Chondrocyte (in vitro differentiated cells): ENCODE data around the gene MYO7A. TPM values are rescaled to one million over a fixed set of nuclear protein-coding genes. Genes with fewer than 3 reads are reported as not detected.

ENCODE experiments used
- DNase-seq: peaks from one replicate; pipeline ENCODE4 v3.0.0; 2021; ENCODE audit warnings: mixed read lengths, low spot score
- H3K27ac Mint-ChIP-seq: one replicate; pipeline ENCODE4 v1.8.0; 2021; ENCODE audit warnings: mild to moderate bottlenecking, moderate library complexity, mixed read lengths; ENCODE audit not compliant: unreplicated experiment
- H3K27me3 Mint-ChIP-seq: 2 replicates; pipeline ENCODE4 v1.8.0; 2021; ENCODE audit warnings: low read depth, mixed read lengths
- H3K36me3 Mint-ChIP-seq: 2 replicates; pipeline ENCODE4 v1.8.0; 2021; ENCODE audit warnings: low read depth, mixed read lengths
- H3K4me1 Mint-ChIP-seq: 2 replicates; pipeline ENCODE4 v1.8.0; 2021; ENCODE audit warnings: low read depth, mild to moderate bottlenecking, mixed read lengths
- H3K4me3 Mint-ChIP-seq: one replicate; pipeline ENCODE4 v1.8.0; 2021; ENCODE audit warnings: mild to moderate bottlenecking, moderate library complexity, mixed read lengths; ENCODE audit not compliant: unreplicated experiment
- H3K9me3 Mint-ChIP-seq: 2 replicates; pipeline ENCODE4 v1.8.0; 2021; ENCODE audit warnings: low read depth, mixed read lengths
- total RNA-seq: library from RNA; stranded (reverse); gene quantifications from 3 replicates; pipeline ENCODE4 v1.2.1, GENCODE V29; 2021
- TF ChIP-seq, protein P1 (sequence below): fragments of 200-600 bp; sonication (generic); IDR thresholded peaks from 2 replicates; pipeline ENCODE4 v1.5.0; 2021; ENCODE audit warnings: antibody characterized with exemption, mild to moderate bottlenecking, moderate library complexity

The MYO7A gene
- total RNA-seq, 1 donor from 2014 or later, result not detected

- peaks cover 10% of the 10 kb centered on the region for H3K27me3 Mint-ChIP-seq
- TF ChIP-seq, protein P1, sequence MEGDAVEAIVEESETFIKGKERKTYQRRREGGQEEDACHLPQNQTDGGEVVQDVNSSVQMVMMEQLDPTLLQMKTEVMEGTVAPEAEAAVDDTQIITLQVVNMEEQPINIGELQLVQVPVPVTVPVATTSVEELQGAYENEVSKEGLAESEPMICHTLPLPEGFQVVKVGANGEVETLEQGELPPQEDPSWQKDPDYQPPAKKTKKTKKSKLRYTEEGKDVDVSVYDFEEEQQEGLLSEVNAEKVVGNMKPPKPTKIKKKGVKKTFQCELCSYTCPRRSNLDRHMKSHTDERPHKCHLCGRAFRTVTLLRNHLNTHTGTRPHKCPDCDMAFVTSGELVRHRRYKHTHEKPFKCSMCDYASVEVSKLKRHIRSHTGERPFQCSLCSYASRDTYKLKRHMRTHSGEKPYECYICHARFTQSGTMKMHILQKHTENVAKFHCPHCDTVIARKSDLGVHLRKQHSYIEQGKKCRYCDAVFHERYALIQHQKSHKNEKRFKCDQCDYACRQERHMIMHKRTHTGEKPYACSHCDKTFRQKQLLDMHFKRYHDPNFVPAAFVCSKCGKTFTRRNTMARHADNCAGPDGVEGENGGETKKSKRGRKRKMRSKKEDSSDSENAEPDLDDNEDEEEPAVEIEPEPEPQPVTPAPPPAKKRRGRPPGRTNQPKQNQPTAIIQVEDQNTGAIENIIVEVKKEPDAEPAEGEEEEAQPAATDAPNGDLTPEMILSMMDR, result no peak
- no peaks in the 10 kb centered on the region for H3K4me1 Mint-ChIP-seq
- DNase-seq, result peak; percentile 72
- H3K9me3 Mint-ChIP-seq, result no peaks in the 10 kb centered on the region
- no peak overlapping the region for H3K27ac Mint-ChIP-seq
- H3K36me3 Mint-ChIP-seq, result no peaks in the 10 kb centered on the region
- no peak overlapping the region for H3K4me3 Mint-ChIP-seq
Measured at GRCh38 chr11:77183431-77183984, 55.5 kb downstream of the MYO7A start.

- no peaks in the 10 kb centered on the region for H3K4me1 Mint-ChIP-seq
Measured at GRCh38 chr11:77184136-77184860, 56.3 kb downstream of the MYO7A start.

DNA sequence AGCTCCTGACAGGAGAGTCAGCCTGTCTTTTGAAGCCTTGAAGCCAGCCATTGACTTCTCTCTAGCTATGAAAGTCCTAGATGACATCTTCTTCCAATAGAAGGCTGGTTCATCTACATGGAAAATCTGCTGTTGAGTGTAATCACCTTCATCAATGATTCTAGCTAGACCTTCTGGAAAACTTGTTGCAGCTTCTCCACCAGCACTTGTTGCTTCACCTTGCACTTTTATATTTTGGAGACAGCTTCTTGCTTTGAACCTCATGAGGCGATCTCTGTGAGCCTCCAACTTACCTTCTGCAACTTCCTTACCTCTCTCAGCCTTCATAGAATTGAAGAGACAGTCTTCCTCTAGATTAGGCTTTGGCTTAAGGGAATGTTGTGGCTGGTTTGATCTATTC, 58.3 kb downstream of the MYO7A start:
- Mint-ChIP-seq H3K27me3 (peaks cover 10% of the 10 kb centered on the region), H3K36me3 (no peaks in the 10 kb centered on the region), H3K4me1 (no peaks in the 10 kb centered on the region), H3K9me3 (no peaks in the 10 kb centered on the region), H3K4me3 (no peak overlapping the region), H3K27ac (no peak overlapping the region)
- no peak for DNase-seq
- TF ChIP-seq, protein P1, result no peak

More at GRCh38 chr11:77184136-77184860, 56.3 kb downstream of the MYO7A start:
- H3K27ac Mint-ChIP-seq, result no peak overlapping the region
- TF ChIP-seq, protein P1, result no peak
- H3K27me3 Mint-ChIP-seq, result peaks cover 10% of the 10 kb centered on the region
- H3K9me3 Mint-ChIP-seq, result no peaks in the 10 kb centered on the region
- peak; percentile 72 for DNase-seq
- no peak overlapping the region for H3K4me3 Mint-ChIP-seq
- no peaks in the 10 kb centered on the region for H3K36me3 Mint-ChIP-seq

DNA sequence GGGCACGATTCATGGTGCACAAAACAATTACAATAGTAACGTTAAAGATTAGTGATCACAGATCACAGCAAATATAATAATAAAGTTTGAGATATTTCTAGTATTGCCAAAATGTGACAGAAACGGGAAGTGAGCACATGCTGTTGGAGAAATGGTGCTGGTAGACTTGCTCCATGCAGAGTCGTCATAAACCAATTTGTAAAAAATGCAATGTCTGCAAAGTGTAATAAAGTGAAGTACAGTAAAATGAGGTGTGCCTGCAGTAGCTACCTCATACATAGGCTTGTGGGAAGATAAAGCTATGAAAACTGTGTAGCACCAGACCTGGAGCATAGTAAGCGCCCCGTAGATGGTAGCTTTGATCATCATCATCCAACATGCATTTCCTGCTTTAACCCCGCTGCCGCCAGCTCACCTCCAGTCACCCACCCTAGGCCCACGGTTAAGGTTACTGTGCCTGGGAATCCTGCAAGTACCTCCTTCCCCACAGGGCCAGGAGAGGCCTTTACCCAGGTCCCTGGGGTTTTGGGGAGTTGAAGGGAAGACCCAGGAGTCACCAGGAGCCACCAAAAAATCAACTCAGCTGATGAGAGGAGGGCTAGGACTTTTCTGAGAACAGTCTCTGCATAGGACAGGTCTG, 59.2 kb downstream of the MYO7A start:
- no peaks in the 10 kb centered on the region for H3K36me3 Mint-ChIP-seq
- H3K27me3 Mint-ChIP-seq, result peaks cover 10% of the 10 kb centered on the region
- no peaks in the 10 kb centered on the region for H3K9me3 Mint-ChIP-seq
- no peak overlapping the region for H3K4me3 Mint-ChIP-seq
- DNase-seq, result peak; percentile 42
- peaks cover 3% of the 10 kb centered on the region for H3K4me1 Mint-ChIP-seq
- TF ChIP-seq, protein P1, result no peak
- no peak overlapping the region for H3K27ac Mint-ChIP-seq

DNA sequence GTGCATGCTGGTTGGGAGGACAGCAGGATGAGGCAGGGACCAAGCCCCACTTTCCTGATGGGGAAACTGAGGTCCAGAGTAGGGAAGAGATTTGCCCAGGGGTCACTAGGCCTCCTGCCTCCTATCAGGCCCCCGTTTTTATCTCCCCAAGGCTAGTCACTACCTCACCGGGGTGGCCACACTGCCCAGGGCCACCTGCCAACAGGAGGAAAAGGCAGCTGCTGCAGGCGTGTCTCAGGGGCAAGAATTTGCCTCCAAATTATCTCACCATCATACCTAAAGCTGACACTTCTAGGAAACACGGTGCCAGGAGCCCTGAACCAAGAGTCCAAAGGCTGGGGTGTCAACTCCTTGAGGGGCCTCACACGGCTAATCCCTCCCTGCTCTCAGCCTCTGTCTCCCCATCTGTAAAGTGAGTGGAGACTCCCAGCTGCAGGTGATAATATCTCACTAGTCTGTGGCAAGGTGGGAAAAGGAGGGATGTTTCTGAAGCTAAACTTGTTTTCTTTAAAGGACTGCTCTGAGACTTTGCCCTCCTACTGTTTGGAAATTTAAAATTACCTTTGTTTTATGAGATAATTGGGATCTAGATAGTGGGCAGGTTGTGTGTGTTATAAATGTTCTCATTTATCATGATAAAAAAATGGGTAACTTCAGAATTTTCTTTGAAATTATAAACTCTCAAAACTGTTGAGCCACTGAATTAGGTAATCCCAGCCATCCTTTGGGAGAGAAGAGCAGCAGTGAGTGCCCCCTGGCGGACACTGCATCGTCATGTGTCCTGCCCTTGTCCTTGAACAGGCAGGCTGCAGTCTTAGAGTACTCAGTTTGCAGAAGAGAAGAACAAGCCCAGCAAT, 60.0 kb downstream of the MYO7A start:
- Mint-ChIP-seq H3K36me3 (no peaks in the 10 kb centered on the region), H3K27me3 (peaks cover 9% of the 10 kb centered on the region), H3K27ac (no peak overlapping the region), H3K4me3 (no peak overlapping the region), H3K4me1 (peaks cover 3% of the 10 kb centered on the region), H3K9me3 (no peaks in the 10 kb centered on the region)
- peak; percentile 72 for DNase-seq
- TF ChIP-seq, protein P1, result peak; percentile 93
